ENCODE measurements around the gene CCDC200. TPM values are rescaled to one million over a fixed set of nuclear protein-coding genes. Genes with fewer than 3 reads are reported as not detected.
"Not testable (repeated sequence)": the region's sequence is repeated elsewhere in the genome, so short reads cannot be mapped to it uniquely, and the experiment has no call there.

The CCDC200 gene
- polyA plus RNA-seq, 1 of the 3 experiments (the other 2 are of a cell fraction), result not detected

DNA sequence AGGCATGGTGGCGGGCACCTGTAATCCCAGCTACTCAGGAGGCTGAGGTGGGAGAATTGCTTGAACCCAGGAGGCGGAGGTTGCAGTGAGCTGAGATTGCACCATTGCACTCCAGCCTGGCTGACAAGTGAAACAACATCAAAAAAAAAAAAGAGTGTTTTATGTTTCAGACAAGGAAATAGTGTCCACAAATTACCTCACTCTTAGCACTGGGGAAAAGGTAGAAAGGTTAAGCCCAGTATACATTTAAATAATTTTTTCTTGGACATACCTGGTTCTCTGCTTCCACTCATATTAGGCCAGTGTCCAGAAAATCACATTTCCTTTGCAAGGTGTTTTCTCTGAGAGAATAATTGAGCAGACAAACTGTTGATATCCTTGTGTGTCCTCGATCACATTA is 25.4 kb downstream of the CCDC200 start:
- H3K27me3 ChIP-seq (ENCODE audit: insufficient read depth); H3K27ac ChIP-seq (ENCODE audit: low read depth in 2 of 2, low read length in 1 of 2); H3K4me1 ChIP-seq (ENCODE audit: control insufficient read depth in 1 of 2, insufficient read depth in 2 of 2, low read depth in 1 of 2, low read length in 1 of 2); H3K4me3 ChIP-seq (ENCODE audit: low read depth in 2 of 2, low read length in 1 of 2); H4K20me1 ChIP-seq (ENCODE audit: insufficient read depth); POLR2A ChIA-PET; H3K79me2 ChIP-seq (ENCODE audit: insufficient read depth); H3F3A ChIP-seq (replicated peaks; ENCODE audit: insufficient read depth); H3K9me2 ChIP-seq; H3K9ac ChIP-seq; H2AFZ ChIP-seq (ENCODE audit: low read depth); CTCF ChIA-PET; H3K9me3 ChIP-seq; DNase-seq; H3K4me2 ChIP-seq: not testable (repeated sequence)
- peaks cover 40 to 56% of the 10 kb centered on the region in 2 experiments for H3K36me3 ChIP-seq (replicated peaks in 1 of 2; ENCODE audit: control insufficient read depth in 1 of 2, insufficient read depth in 2 of 2, low read length in 1 of 2)
- 88% methylated on average over 3 of the region's 3 CpGs for WGBS (ENCODE audit: low lambda C conversion rate)

DNA sequence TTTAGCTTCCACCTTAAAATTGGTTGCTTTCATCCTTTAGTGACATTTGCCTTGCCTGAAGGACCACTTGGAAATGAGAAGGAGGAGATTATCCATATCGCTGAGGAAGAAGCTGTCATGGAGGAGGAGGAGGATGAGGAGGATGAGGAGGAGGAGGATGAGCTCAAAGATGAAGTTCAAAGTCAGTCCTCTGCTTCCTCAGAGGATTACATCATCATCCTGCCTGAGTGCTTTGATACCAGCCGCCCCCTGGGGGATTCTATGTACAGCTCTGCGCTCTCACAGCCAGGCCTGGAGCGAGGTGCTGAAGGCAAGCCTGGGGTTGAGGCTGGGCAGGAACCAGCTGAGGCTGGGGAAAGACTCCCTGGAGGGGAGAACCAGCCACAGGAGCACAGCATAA is 28.3 kb downstream of the CCDC200 start:
- Histone ChIP-seq H3K4me2 (no peak overlapping the region), H3K4me3 (ENCODE audit: low read depth in 2 of 2, low read length in 1 of 2) (no peak overlapping the region), H3F3A (replicated peaks; ENCODE audit: insufficient read depth) (peaks cover 5% of the 10 kb centered on the region), H3K27ac (ENCODE audit: low read depth in 2 of 2, low read length in 1 of 2) (no peak overlapping the region), H3K9me3 (no peaks in the 10 kb centered on the region), H3K9ac (no peak overlapping the region), H3K9me2 (no peaks in the 10 kb centered on the region), H2AFZ (ENCODE audit: low read depth) (no peak overlapping the region), H3K36me3 (replicated peaks in 1 of 2; ENCODE audit: control insufficient read depth in 1 of 2, insufficient read depth in 2 of 2, low read length in 1 of 2) (peaks cover 48 to 63% of the 10 kb centered on the region in 2 experiments), H4K20me1 (ENCODE audit: insufficient read depth) (no peaks in the 10 kb centered on the region), H3K27me3 (ENCODE audit: insufficient read depth) (no peaks in the 10 kb centered on the region), H3K4me1 (ENCODE audit: control insufficient read depth in 1 of 2, insufficient read depth in 2 of 2, low read depth in 1 of 2, low read length in 1 of 2) (no peaks in the 10 kb centered on the region), H3K79me2 (ENCODE audit: insufficient read depth) (no peaks in the 10 kb centered on the region)
- TF ChIP-seq GABPA (IDR thresholded peaks at IDR 0.05; ENCODE audit: low read depth), result no peak
- no peak for TF ChIP-seq ELF1 (IDR thresholded peaks at IDR 0.05)
- TF ChIP-seq, protein P1, sequence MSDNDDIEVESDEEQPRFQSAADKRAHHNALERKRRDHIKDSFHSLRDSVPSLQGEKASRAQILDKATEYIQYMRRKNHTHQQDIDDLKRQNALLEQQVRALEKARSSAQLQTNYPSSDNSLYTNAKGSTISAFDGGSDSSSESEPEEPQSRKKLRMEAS (IDR thresholded peaks at IDR 0.05; ENCODE audit: low read depth), result no peak
- TF ChIP-seq, protein P2, sequence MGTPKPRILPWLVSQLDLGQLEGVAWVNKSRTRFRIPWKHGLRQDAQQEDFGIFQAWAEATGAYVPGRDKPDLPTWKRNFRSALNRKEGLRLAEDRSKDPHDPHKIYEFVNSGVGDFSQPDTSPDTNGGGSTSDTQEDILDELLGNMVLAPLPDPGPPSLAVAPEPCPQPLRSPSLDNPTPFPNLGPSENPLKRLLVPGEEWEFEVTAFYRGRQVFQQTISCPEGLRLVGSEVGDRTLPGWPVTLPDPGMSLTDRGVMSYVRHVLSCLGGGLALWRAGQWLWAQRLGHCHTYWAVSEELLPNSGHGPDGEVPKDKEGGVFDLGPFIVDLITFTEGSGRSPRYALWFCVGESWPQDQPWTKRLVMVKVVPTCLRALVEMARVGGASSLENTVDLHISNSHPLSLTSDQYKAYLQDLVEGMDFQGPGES (IDR thresholded peaks at IDR 0.05; ENCODE audit: low read depth, low read length), result no peak
- TF ChIP-seq RFX5 (IDR thresholded peaks at IDR 0.05; ENCODE audit: low read length), result no peak
- TF ChIP-seq, protein P3, sequence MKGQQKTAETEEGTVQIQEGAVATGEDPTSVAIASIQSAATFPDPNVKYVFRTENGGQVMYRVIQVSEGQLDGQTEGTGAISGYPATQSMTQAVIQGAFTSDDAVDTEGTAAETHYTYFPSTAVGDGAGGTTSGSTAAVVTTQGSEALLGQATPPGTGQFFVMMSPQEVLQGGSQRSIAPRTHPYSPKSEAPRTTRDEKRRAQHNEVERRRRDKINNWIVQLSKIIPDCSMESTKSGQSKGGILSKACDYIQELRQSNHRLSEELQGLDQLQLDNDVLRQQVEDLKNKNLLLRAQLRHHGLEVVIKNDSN (IDR thresholded peaks at IDR 0.05; ENCODE audit: borderline replicate concordance, low read depth), result no peak
- no peak for TF ChIP-seq NFIC (IDR thresholded peaks at IDR 0.05; ENCODE audit: borderline replicate concordance)
- TF ChIP-seq, protein P4, sequence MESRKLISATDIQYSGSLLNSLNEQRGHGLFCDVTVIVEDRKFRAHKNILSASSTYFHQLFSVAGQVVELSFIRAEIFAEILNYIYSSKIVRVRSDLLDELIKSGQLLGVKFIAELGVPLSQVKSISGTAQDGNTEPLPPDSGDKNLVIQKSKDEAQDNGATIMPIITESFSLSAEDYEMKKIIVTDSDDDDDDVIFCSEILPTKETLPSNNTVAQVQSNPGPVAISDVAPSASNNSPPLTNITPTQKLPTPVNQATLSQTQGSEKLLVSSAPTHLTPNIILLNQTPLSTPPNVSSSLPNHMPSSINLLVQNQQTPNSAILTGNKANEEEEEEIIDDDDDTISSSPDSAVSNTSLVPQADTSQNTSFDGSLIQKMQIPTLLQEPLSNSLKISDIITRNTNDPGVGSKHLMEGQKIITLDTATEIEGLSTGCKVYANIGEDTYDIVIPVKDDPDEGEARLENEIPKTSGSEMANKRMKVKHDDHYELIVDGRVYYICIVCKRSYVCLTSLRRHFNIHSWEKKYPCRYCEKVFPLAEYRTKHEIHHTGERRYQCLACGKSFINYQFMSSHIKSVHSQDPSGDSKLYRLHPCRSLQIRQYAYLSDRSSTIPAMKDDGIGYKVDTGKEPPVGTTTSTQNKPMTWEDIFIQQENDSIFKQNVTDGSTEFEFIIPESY (IDR thresholded peaks at IDR 0.05; ENCODE audit: borderline replicate concordance, low read depth), result no peak
- TF ChIP-seq RCOR1 (IDR thresholded peaks at IDR 0.05; ENCODE audit: low read length), result no peak
- TF ChIP-seq, protein P5, sequence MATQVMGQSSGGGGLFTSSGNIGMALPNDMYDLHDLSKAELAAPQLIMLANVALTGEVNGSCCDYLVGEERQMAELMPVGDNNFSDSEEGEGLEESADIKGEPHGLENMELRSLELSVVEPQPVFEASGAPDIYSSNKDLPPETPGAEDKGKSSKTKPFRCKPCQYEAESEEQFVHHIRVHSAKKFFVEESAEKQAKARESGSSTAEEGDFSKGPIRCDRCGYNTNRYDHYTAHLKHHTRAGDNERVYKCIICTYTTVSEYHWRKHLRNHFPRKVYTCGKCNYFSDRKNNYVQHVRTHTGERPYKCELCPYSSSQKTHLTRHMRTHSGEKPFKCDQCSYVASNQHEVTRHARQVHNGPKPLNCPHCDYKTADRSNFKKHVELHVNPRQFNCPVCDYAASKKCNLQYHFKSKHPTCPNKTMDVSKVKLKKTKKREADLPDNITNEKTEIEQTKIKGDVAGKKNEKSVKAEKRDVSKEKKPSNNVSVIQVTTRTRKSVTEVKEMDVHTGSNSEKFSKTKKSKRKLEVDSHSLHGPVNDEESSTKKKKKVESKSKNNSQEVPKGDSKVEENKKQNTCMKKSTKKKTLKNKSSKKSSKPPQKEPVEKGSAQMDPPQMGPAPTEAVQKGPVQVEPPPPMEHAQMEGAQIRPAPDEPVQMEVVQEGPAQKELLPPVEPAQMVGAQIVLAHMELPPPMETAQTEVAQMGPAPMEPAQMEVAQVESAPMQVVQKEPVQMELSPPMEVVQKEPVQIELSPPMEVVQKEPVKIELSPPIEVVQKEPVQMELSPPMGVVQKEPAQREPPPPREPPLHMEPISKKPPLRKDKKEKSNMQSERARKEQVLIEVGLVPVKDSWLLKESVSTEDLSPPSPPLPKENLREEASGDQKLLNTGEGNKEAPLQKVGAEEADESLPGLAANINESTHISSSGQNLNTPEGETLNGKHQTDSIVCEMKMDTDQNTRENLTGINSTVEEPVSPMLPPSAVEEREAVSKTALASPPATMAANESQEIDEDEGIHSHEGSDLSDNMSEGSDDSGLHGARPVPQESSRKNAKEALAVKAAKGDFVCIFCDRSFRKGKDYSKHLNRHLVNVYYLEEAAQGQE (IDR thresholded peaks at IDR 0.05; ENCODE audit: low read depth, low read length), result no peak
- no peak for TF ChIP-seq MEF2A (IDR thresholded peaks at IDR 0.05; ENCODE audit: borderline replicate concordance, low read depth)
- TF ChIP-seq POLR2AphosphoS5 (IDR thresholded peaks at IDR 0.05; ENCODE audit: low read depth, low read length), result no peak
- TF ChIP-seq JUND (IDR thresholded peaks at IDR 0.05), result no peak
- no peak for TF ChIP-seq TAF1 (IDR thresholded peaks at IDR 0.05; ENCODE audit: borderline replicate concordance, low read depth, low read length)
- TF ChIP-seq EP300 (IDR thresholded peaks at IDR 0.05; ENCODE audit: borderline replicate concordance in 1 of 2, low read depth in 1 of 2, low read length in 1 of 2), result no peak
- TF ChIP-seq, protein P6, sequence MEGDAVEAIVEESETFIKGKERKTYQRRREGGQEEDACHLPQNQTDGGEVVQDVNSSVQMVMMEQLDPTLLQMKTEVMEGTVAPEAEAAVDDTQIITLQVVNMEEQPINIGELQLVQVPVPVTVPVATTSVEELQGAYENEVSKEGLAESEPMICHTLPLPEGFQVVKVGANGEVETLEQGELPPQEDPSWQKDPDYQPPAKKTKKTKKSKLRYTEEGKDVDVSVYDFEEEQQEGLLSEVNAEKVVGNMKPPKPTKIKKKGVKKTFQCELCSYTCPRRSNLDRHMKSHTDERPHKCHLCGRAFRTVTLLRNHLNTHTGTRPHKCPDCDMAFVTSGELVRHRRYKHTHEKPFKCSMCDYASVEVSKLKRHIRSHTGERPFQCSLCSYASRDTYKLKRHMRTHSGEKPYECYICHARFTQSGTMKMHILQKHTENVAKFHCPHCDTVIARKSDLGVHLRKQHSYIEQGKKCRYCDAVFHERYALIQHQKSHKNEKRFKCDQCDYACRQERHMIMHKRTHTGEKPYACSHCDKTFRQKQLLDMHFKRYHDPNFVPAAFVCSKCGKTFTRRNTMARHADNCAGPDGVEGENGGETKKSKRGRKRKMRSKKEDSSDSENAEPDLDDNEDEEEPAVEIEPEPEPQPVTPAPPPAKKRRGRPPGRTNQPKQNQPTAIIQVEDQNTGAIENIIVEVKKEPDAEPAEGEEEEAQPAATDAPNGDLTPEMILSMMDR (IDR thresholded peaks at IDR 0.05), result no peak
- no peak for TF ChIP-seq YY1 (IDR thresholded peaks at IDR 0.05; ENCODE audit: low read depth)
- no peak for TF ChIP-seq GATA2 (CRISPR knock-in tag; IDR thresholded peaks at IDR 0.05)
- no peak for DNase-seq
- 100% methylated on average over 3 of the region's 4 CpGs for WGBS (ENCODE audit: low lambda C conversion rate)
- ChIA-PET POLR2A (interaction anchor here (1.4 kb wide), 1 partner anchor 168 kb away, joined by 4 read pairs; no protein-coding TSS in a partner anchor), CTCF (interaction anchor here (0.9 to 1.5 kb wide), 3 partner anchors 10 to 176 kb away, joined by 3 to 6 read pairs (median 3); no protein-coding TSS in a partner anchor)

Data from SK-N-SH (cell line).